Trophoblast cell (in vitro differentiated cells and primary cell): ENCODE measurements around the gene CARD14.
A peak's percentile ranks its signal among the peaks of the same experiment; 100 is the strongest.
"Not testable (repeated sequence)": the region's sequence is repeated elsewhere in the genome, so short reads cannot be mapped to it uniquely, and the experiment has no call there.

Experiments
- DNase-seq, 2 donors: peaks; one replicate each; pipeline ENCODE4 v3.0.0-alpha.2; 2016
- H2AFZ ChIP-seq: 2 replicates; pipeline ENCODE4 v1.6.1; 2013; ENCODE audit warnings: low read length, moderate library complexity, mild to moderate bottlenecking; ENCODE audit not compliant: insufficient read depth, poor library complexity
- H2AK5ac ChIP-seq: 2 replicates; pipeline ENCODE4 v1.6.1; 2013; ENCODE audit warnings: mild to moderate bottlenecking, low read length
- H2BK120ac ChIP-seq: 2 replicates; pipeline ENCODE4 v1.6.1; 2013; ENCODE audit warnings: low read length, mild to moderate bottlenecking, moderate library complexity; ENCODE audit not compliant: insufficient read depth, poor library complexity
- H2BK12ac ChIP-seq: 2 replicates; pipeline ENCODE4 v1.6.1; 2013; ENCODE audit warnings: mild to moderate bottlenecking, low read length, moderate library complexity
- H2BK5ac ChIP-seq: 2 replicates; pipeline ENCODE4 v1.6.1; 2013; ENCODE audit warnings: low read length, low read depth, moderate library complexity, mild to moderate bottlenecking; ENCODE audit not compliant: poor library complexity
- H3K14ac ChIP-seq: 2 replicates; pipeline ENCODE4 v1.6.1; 2013; ENCODE audit warnings: mild to moderate bottlenecking, low read length
- H3K18ac ChIP-seq: 2 replicates; pipeline ENCODE4 v1.6.1; 2013; ENCODE audit warnings: mild to moderate bottlenecking, low read length
- H3K23ac ChIP-seq: 2 replicates; pipeline ENCODE4 v1.6.1; 2013; ENCODE audit warnings: low read length
- H3K27ac ChIP-seq: 2 replicates; pipeline ENCODE4 v1.5.1; 2013; ENCODE audit warnings: low read depth, mild to moderate bottlenecking, inconsistent platforms, low read length, moderate library complexity
- H3K27me3 ChIP-seq: 2 replicates; pipeline ENCODE4 v1.6.1; 2013; ENCODE audit warnings: inconsistent platforms, mild to moderate bottlenecking, low read length, moderate library complexity; ENCODE audit not compliant: insufficient read depth
- H3K36me3 ChIP-seq, 2 experiments: 1 replicate in 1 of 2; 2 replicates in 1 of 2; pipeline ENCODE4 v1.6.1; 2013; ENCODE audit warnings: low read length in 2 of 2, mild to moderate bottlenecking in 2 of 2, moderate library complexity in 1 of 2; ENCODE audit not compliant: insufficient read depth in 2 of 2, control insufficient read depth in 1 of 2
- H3K4ac ChIP-seq: 2 replicates; pipeline ENCODE4 v1.6.1; 2013; ENCODE audit warnings: low read depth, mild to moderate bottlenecking, low read length, moderate library complexity
- H3K4me1 ChIP-seq, 2 experiments: 1 replicate in 1 of 2; 2 replicates in 1 of 2; pipeline ENCODE4 v1.6.1; 2013; ENCODE audit warnings: low read length in 2 of 2, mild to moderate bottlenecking in 2 of 2, moderate library complexity in 1 of 2; ENCODE audit not compliant: insufficient read depth in 2 of 2, control insufficient read depth in 1 of 2
- H3K4me2 ChIP-seq: 2 replicates; pipeline ENCODE4 v1.6.1; 2013; ENCODE audit warnings: inconsistent platforms, mild to moderate bottlenecking, low read length, moderate library complexity
- H3K4me3 ChIP-seq: 2 replicates; pipeline ENCODE4 v1.5.1; 2013; ENCODE audit warnings: mild to moderate bottlenecking, low read depth, low read length, inconsistent platforms
- H3K79me1 ChIP-seq: one replicate; pipeline ENCODE4 v1.6.1; 2013; ENCODE audit warnings: low read length
- H3K79me2 ChIP-seq: 2 replicates; pipeline ENCODE4 v1.6.1; 2013; ENCODE audit warnings: low read length, mild to moderate bottlenecking; ENCODE audit not compliant: control insufficient read depth, insufficient read depth, poor library complexity
- H3K9ac ChIP-seq: 2 replicates; pipeline ENCODE4 v1.6.1; 2013; ENCODE audit warnings: mild to moderate bottlenecking, low read length
- H3K9me3 ChIP-seq: 2 replicates; pipeline ENCODE4 v1.6.1; 2013; ENCODE audit warnings: low read depth, mild to moderate bottlenecking, control low read depth, inconsistent platforms, low read length; ENCODE audit not compliant: insufficient read depth
- H4K12ac ChIP-seq: 2 replicates; pipeline ENCODE4 v1.6.1; 2013; ENCODE audit warnings: low read depth, mild to moderate bottlenecking, low read length, moderate library complexity
- H4K8ac ChIP-seq: 2 replicates; pipeline ENCODE4 v1.6.1; 2013; ENCODE audit warnings: low read depth, mild to moderate bottlenecking, low read length, moderate library complexity
- H4K91ac ChIP-seq: one replicate; pipeline ENCODE4 v1.6.1; 2013; ENCODE audit warnings: low read depth, mild to moderate bottlenecking, low read length, moderate library complexity
- WGBS: extraction: QIAGEN DNeasy Blood & Tissue Kit; methylation state at CpG from one replicate; pipeline ENCODE4 v1.1.7; 2013; ENCODE audit warnings: missing lambda C conversion rate; ENCODE audit not compliant: insufficient read length, insufficient coverage; ENCODE audit errors: extremely low coverage; 5-methylcytosine and 5-hydroxymethylcytosine counted together

Gene CARD14

GRCh38 chr17:80153004-80153403, 16.8 kb upstream of the CARD14 start:
- H3K27me3 ChIP-seq = no peaks in the 10 kb centered on the region
- H3K4me1 ChIP-seq = peaks cover 16 to 19% of the 10 kb centered on the region in 2 experiments

GRCh38 chr17:80154166-80154565, 15.7 kb upstream of the CARD14 start:
- no peaks in the 10 kb centered on the region for H3K27me3 ChIP-seq
- no peak overlapping the region for H3K18ac ChIP-seq
- DNase-seq = no peak
- peaks cover 11 to 16% of the 10 kb centered on the region in 2 experiments for H3K4me1 ChIP-seq
- no peak overlapping the region for H3K23ac ChIP-seq
- H3K4me3 ChIP-seq = no peak overlapping the region
- no peak overlapping the region for H2BK12ac ChIP-seq
- H3K14ac ChIP-seq = no peak overlapping the region
- H3K4ac ChIP-seq = no peak overlapping the region
- peaks cover 2% of the 10 kb centered on the region for H3K79me1 ChIP-seq
- H2AFZ ChIP-seq = no peak overlapping the region
- no peak overlapping the region for H2BK5ac ChIP-seq
- H3K36me3 ChIP-seq = no peaks in the 10 kb centered on the region
- H4K12ac ChIP-seq = no peak overlapping the region
- peaks cover 15% of the 10 kb centered on the region for H3K9me3 ChIP-seq
- H4K91ac ChIP-seq = no peak overlapping the region
- no peak overlapping the region for H3K27ac ChIP-seq
- no peak overlapping the region for H3K9ac ChIP-seq
- H4K8ac ChIP-seq = no peak overlapping the region
- H2AK5ac ChIP-seq = no peak overlapping the region
- no peaks in the 10 kb centered on the region for H3K79me2 ChIP-seq
- H3K4me2 ChIP-seq = no peak overlapping the region
- H2BK120ac ChIP-seq = no peak overlapping the region
- no CpG with 5 or more reads among the region's 5 CpGs for WGBS

More at GRCh38 chr17:80153004-80153403, 16.8 kb upstream of the CARD14 start:
- peaks cover 17% of the 10 kb centered on the region for H3K9me3 ChIP-seq
- no peak overlapping the region for H3K23ac ChIP-seq
- H2BK5ac ChIP-seq = no peak overlapping the region
- no peak overlapping the region for H3K14ac ChIP-seq
- H3K4me2 ChIP-seq = no peak overlapping the region
- WGBS = no CpG with 5 or more reads among the region's 3 CpGs
- no peak overlapping the region for H3K18ac ChIP-seq
- no peak overlapping the region for H2AK5ac ChIP-seq
- H4K12ac ChIP-seq = no peak overlapping the region
- no peak overlapping the region for H4K91ac ChIP-seq
- no peaks in the 10 kb centered on the region for H3K36me3 ChIP-seq
- H3K79me2 ChIP-seq = peaks cover 3% of the 10 kb centered on the region
- H3K79me1 ChIP-seq = peaks cover 4% of the 10 kb centered on the region
- no peak overlapping the region for H3K4me3 ChIP-seq
- H3K27ac ChIP-seq = no peak overlapping the region
- no peak overlapping the region for H2BK12ac ChIP-seq
- no peak overlapping the region for H4K8ac ChIP-seq
- H2BK120ac ChIP-seq = no peak overlapping the region
- no peak overlapping the region for H3K9ac ChIP-seq
- no peak for DNase-seq
- no peak overlapping the region for H2AFZ ChIP-seq
- no peak overlapping the region for H3K4ac ChIP-seq

GRCh38 chr17:80155600-80155999, 14.2 kb upstream of the CARD14 start:
- H3K23ac ChIP-seq, H3K18ac ChIP-seq, H2BK5ac ChIP-seq, H2BK120ac ChIP-seq, H3K4ac ChIP-seq, H3K14ac ChIP-seq, H4K12ac ChIP-seq, H3K79me1 ChIP-seq, H3K9ac ChIP-seq, H3K36me3 ChIP-seq, H4K91ac ChIP-seq, H3K4me3 ChIP-seq, H3K27me3 ChIP-seq, H4K8ac ChIP-seq, H3K79me2 ChIP-seq, H2AFZ ChIP-seq, H2AK5ac ChIP-seq, H3K4me2 ChIP-seq, H2BK12ac ChIP-seq: not testable (repeated sequence)
- no CpG with 5 or more reads among the region's 2 CpGs for WGBS
- Histone ChIP-seq H3K27ac (peak overlapping the region; percentile 52), H3K4me1 (peaks cover 11 to 16% of the 10 kb centered on the region in 2 experiments), H3K9me3 (peaks cover 15% of the 10 kb centered on the region)
- DNase-seq = peak; percentile 67 to 74

- Histone ChIP-seq H4K91ac (no peak overlapping the region), H2BK12ac (no peak overlapping the region), H3K79me2 (no peaks in the 10 kb centered on the region), H4K8ac (no peak overlapping the region), H2AFZ (no peak overlapping the region), H3K23ac (no peak overlapping the region), H3K9ac (no peak overlapping the region), H3K27ac (no peak overlapping the region), H2AK5ac (no peak overlapping the region), H2BK5ac (no peak overlapping the region), H3K36me3 (no peaks in the 10 kb centered on the region), H3K14ac (no peak overlapping the region), H4K12ac (no peak overlapping the region), H2BK120ac (no peak overlapping the region), H3K27me3 (no peaks in the 10 kb centered on the region), H3K9me3 (peaks cover 7% of the 10 kb centered on the region), H3K79me1 (no peaks in the 10 kb centered on the region), H3K18ac (no peak overlapping the region), H3K4me2 (no peak overlapping the region), H3K4me1 (no peaks in the 10 kb centered on the region), H3K4me3 (no peak overlapping the region), H3K4ac (no peak overlapping the region)
- WGBS = no CpG with 5 or more reads among the region's 2 CpGs
- no peak for DNase-seq
Measured at GRCh38 chr17:80158846-80159245, 11.0 kb upstream of the CARD14 start.
